OCI-M2 (cell line): ENCODE measurements around the gene LNPEP.
"Not testable (repeated sequence)": the region's sequence is repeated elsewhere in the genome, so short reads cannot be mapped to it uniquely, and the experiment has no call there.

Experiments
- DNase-seq: peaks from one replicate; lab custom pipeline; 2025; ENCODE audit not compliant: unreplicated experiment; lab: John Stamatoyannopoulos, UW

Gene LNPEP

DNA sequence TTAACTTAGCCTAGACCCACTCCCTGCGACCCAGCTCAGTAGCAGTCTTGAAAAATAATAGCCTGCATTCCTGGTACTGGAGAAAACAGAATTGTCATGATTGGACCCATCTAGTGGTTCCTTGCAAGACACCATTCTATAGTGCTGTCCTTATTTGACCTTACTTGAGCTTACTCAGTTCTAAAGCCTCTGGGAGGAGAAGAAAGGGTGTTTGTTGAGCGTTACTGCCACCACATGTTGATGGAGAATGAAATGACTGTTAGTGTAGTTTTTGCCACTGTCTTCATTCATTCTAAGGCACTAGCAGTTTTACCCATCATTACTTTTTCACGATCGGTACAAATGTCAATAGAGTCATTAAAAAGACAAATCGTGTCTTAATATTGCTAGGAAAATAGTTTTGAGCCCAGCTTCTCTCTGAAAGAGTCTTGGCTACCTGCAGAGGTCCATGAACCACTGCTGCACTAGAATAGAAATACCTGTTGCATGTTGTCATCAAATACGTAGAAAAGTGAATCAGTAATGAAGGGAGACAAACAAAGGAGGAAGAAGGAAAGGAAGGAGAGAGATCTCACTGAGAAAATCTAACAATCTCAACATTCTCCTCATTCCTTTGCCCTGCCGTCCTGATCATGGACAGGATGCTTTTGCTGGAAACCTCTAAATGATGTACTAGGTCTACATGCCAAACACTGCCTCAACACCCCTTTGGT is 110.5 kb downstream of the LNPEP start:
- no peak for DNase-seq

DNA sequence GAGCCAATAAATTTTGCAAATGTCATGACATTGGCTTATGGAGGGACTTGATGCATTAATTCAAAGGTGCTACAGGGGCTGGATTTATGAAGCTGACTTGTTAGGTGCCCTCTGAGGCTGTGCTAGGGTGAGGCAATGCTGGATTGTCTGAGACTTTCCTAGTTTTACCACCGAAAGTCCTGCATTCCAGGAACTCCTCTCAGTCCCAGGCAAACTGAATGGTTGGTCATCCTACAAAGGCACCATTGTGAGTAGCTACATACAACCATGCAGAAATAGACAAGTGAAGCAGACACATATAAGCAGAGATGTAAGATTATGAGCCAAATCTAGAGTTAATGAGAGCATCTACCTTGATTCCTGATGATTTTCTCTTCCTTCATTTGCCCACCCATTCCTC is 111.2 kb downstream of the LNPEP start:
- DNase-seq, result no peak

DNA sequence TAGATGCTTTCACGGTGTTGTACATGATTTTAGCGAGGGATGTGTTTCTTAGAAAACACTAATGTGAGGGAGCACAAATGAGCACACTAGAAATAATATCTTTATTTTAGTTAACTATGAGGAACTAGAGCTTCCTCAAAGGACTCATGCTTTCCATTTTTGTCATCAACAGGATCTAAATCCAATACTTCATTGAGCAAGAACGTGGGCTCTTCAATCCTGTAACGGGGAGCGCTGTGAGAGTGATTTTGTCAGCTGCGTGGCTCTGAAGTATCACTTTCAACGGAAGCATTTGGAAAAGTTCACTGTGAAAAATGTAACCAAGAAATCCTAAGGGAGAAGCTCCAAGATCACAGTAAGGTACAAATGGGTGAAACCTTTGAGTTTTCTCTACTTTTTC is 113.3 kb downstream of the LNPEP start:
- DNase-seq, result no peak

DNA sequence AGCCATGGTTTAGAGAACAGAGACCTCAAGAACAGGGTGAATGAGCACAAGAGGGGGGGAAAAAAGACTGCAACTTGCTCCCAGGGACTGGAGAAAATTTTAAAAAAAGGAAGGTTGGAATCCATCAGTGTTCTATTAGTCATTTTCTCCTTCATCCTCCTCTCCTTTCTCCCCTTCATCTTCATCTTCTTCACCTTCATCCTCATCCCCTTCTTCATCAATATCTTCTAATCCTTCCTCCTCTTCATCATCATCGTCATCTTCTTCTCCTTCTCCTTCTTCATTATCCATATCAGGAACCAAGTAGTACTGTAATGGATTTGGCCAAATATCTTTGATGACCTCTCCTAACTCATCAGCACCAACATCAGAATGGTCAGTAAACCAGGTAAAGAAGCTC is 120.4 kb downstream of the LNPEP start:
- DNase-seq, result no peak

DNA sequence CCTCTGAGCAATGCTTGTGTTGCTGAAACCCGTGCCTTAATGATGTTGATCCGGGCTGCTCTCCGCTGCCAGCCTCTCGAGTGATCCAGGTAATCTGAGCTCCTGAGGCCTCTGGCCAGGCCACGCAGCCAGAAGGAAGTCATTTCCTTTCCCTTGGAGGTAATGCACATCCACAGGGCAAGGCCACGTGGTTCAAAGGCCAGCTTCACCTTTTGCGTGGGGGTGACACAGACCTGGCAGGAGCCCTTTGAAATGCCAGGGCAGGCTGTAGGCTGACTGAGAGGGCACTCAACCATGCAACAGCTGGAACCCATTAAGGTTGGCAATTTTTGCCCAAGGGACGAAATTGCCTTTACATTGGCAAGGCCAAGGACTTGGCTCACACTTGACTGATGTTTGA is 126.2 kb downstream of the LNPEP start:
- no peak for DNase-seq

DNA sequence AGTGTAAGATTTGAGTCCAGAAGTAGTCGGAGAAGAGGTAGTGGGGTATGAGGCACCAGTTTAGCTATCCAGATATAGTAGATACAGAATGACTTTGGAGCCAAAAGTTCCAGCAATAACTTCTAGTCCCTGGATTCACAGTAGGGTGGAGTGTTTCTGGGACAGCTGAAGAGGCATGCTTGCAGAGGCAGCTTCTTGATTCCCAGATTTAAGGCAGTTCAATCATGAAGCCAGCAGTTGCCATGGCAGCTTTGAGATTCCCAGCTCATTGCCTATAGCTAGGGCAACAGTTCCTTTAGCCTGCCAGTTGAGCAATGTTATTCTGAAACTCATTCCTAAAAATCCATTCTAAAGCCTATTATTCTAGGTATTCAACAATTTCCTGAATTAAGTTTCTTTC is 127.4 kb downstream of the LNPEP start:
- no peak for DNase-seq

DNA sequence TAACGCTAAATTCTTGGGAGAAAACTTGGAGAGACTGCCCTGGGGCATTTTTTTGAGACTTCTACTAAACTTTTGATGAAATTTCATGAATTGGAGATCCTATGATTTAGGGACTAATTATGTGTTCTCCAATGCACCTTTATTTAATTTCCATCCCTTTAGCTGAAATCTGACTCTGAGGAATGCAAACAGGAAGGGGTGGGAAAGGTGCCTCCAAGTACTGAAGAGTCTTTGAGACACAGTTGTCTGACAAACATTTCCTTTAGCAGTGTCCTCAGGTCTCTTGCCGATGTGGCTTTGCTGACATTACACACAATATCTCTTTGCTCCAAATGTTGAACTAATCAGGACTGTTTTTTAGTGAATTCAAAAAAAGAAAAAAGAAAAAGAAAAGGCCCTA is 129.6 kb downstream of the LNPEP start:
- no peak for DNase-seq

DNA sequence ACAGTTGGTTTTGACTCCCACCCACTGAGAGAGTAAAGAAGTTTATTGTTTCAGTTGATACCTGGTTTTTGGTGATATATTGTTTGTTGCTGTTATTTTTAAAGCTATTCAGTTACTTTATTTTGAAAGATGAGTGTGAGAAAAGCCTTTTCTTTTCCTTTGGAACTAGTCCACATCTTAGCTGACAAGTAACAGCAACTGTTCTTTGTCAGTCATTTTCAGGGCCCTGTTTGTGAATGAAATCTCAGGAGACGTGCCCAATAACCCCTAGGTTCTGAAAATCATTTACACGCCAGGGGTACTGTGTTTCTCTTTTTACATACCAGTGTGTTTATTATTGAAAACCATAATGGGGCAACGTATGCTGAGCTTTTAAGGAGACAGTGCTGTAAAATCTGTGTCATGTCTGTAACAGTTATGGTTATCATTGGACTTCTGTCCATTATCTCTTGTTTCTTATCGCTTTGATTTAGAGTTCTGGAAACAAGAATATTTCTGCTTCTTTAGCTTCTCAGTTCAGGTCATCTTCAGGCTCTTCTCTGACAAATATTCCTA is 131.5 kb downstream of the LNPEP start:
- no peak for DNase-seq

DNA sequence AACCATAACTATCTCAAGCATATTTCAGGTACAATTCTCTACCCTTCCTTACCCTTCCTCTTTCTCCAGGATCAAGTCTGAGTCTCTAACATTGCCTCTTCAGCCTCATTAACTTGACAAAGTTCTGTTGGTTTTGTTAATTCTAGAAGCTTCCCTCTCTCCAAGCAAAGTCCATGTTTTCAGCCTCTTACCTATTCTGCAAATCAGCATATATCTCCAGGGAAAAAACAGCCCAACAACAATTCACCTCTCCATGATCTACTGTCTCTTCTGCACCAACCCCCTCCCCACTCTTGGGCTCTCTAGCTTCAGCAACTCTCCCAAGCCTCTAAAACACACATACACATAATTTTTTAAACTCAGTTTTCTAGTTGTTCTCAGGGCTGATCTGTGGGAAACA is 134.4 kb downstream of the LNPEP start:
- DNase-seq, result no peak

DNA sequence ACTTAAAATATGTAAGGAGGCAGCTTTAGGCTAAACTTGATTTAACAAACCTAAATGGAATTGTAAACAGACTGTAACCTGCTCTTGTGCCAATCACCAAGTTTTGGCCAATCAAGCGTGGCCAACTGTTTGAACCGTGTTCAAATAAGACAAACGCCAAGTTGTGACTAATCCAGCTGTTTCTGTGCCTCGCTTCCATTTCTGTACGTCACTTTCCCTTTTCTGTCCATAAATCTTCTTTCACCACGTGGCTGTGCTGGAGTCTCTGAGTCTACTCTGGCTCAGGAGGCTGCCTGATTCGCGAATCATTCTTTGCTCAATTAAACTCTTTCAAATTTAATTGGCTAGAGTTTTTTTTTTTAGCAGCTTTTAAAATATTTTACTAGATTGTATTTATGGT is 135.2 kb downstream of the LNPEP start:
- DNase-seq, result no peak

DNA sequence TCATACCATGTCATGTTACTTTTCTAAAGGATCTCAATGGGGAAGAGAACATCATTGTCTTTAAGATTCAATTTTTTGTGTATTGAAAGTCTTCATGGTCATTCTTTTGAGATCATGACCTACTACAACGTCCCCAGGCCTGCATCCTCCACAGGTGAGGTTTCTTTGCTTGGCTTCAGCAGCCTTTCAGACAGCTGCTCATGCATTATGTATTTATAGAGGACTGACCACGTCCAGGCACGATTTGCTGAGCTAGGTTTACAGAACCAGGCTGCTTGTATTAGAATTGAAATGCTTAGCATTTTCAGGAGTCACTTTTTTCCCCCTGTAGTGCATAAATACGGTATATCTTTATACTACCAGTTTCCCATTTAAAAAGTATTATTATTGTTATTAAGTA is 136.1 kb downstream of the LNPEP start:
- no peak for DNase-seq

DNA sequence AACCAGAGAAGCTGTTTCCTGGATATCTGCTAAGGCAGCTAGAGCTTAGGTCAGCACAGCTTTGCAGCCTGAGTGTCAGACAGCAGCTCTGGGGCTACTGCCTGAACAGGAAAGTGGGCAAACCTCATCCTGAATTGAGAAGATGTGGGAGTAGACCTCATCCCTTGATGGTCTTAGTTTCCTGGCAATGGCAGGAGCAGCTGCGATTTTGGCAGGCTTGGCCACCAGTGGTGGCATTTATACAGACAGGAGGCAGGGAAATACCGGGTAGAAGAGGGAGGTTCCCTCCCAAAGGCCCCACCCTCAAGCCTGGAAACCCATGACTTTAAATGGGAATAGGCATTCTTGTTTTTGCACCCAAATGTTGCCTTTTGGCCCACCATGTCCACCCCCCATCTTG is 136.8 kb downstream of the LNPEP start:
- DNase-seq, result no peak

DNA sequence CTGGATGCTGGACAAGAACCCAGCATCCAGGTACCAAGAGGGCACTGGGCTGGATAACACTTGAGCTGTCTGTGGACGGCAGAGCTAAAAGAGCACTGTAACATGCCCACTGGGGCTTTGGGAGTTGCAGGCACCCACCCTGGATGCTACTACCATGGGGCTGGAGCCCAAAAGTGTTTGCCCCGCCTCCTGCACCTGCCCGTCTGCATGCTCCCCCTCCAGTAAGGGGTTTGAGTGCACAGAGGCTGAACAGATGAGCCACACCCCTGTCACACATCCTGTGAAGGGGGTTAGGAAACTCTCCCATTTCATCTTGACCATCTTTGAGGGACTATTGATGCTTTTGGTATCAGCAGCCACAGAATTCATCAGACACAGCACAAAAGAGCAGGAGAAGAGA is 137.5 kb downstream of the LNPEP start:
- DNase-seq, result no peak

DNA sequence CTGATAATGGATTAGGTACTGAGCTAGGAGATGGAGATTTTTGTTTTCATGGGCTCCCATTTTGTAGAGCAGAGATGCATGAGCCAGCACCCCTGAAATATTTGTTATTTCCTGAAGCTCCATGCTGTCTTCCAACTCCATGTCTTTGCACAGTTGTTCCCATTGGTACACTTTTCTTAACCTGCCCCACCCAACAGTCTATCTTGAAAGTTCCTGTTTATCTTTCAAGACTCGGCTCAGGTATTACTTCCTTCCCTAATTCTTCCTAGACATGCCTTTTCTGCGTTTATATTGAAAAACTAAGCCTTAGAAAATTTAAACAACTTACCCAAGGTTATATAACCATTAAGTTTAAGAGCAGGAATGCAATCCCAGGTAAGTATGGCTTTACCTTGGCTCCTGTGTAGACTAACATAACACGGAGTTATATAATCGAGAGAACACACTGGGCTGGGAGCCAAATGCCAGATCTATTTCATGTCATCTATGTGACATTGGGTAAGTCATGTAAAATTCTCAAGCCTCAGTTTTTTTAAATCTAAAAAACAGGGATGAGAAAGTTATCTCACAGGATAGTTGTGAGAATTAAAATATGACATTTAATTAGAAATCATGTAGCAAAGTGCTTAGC is 139.1 kb downstream of the LNPEP start:
- DNase-seq, result no peak

DNA sequence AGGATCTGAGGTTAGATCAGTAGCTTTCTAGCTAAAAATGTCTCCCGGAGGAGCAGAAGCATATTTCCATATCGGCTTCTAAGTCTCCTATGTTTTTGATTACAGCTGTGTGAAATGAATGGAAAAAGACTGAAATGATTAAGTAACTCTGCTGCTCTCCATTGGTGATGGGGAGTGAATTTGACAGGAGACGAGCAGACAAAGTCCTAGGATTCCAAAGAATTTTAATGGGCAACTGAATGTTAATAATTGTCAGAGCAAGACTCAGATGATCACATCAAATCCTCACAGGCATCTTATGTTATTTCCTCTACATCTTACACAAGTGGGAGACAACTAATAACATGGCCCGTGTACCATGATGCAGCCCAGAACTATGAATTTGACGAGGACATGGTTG is 139.8 kb downstream of the LNPEP start:
- no peak for DNase-seq

DNA sequence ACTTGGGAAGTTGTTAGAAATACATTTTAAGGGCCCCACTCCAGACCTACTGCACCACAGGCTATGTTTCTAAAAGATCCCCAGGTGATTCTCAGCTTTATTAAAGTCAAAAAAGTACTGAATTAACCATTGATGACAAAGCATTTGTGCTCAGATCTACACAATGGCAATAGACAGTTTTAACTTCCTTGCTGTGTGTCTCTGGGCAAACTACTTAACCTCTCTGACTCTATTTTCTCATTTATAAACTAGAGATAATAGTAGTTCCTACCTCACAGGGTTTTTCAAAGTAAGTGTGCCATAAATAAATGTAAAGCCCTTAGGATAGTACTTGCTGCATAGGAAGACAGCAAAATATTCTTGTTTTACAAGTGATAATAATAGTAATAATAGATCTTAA is 140.2 kb downstream of the LNPEP start:
- DNase-seq, result no peak

DNA sequence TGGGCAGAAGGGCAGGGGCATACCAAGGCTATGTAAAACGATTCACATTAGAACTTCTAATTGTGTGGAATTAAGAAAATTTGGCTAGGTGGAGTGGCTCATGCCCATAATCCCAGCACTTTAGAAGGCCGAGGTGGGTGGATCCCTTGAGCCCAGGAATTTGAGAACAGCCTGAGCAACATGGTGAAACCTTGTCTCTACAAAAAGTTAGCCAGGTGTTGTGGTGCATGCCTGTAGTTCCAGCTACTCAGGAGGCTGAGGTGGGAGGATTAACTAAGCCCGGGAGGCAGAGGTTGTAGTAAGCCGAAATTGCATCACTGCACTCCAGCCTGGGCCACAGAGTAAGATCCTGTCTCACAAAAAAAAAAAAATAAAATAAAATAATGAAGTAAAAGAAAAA is 141.4 kb downstream of the LNPEP start:
- DNase-seq, result no peak

DNA sequence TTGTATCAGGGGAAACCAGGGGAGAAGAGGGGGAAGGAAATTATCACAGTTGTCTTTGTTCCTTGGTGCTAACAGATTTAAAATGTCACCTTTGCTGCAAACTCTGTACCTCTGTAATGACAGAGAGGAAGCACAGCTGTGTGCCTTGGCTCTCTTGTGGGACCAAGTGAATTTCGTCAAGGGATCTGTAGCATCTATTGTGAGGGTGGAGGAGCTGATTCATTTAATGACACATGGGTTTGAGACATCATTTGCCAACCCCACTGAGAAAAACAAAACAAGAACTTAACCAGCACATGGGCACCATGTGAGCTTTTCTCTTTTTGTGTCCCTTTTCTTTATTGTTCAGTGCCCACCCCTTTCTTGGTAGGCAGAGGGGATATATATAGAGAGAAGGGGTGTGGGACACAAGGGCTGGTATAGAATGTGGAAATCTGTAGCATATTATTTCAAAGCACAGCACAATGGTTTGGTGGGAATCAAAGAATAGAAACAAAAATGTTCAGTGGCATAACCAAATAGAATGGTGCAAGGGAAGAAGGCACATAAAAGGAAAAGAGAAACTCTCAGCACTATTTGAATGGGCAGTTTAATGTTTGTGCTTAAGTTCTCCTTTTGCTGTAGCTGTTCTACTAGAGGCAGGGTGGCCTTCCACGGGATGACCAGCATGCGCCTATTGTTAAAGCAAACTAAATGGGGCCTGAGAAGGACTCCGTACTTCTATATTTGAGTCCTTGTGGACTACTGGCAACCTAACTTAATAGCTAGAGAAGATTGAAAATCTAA is 143.3 kb downstream of the LNPEP start:
- DNase-seq, result no peak

DNA sequence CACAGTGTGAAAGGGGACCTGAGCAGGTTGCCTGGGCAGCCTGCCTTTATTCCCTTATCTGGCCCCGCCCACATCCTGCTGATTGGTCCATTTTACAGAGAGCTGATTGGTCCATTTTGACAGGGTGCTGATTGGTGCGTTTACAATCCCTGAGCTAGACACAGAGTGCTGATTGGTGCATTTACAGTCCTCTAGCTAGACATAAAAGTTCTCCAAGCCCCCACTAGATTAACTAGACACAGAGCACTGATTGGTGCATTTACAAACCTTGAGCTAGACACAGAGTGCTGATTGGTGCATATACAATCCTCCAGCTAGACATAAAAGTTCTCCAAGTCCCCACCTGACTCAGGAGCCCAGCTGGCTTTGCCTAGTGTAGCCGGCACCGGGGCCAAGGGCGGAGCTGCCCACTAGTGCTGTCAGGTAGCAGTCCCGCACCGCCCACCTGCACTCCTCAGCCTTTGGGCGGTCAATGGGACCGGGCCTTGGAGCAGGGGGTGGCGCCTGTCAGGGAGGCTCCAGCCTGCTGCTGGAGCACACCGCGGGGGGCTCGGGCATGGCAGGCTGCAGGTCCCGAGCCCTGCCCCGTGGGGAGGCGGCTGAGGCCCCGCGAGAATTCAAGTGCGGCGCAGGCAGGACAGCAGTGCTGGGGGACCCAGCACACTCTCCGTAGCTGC is 149.0 kb downstream of the LNPEP start:
- not testable (repeated sequence) for DNase-seq

DNA sequence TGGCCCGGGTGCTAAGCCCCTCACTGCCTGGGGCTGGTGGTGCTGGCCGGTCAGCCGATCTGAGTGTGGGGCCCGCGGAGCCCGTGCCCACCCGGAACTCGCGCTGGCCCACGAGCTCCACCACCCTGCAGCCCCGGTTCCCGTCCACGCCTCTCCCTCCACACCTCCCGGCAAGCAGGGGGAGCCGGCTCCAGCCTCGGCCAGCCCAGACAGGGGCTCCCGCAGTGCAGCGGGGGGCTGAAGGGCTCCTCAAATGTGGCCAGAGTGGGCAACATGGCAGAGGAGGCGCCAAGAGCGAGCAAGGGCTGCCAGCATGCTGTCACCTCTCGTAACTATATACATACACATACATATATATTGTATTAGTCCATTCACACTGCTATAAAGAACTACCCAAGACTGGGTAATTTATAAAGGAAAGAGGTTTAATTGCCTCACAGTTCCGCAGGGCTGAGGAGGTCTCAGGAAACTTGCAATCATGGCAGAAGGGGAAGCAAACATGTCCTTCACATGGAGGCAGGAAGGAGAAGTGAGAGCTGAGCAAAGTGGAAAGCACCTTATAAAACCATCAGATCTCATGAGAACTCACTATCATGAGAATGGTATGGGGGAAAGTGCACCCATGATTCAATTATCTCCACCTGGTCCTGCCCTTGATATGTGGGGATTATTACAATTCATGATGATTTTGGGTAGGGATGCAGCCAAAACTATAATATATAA is 149.7 kb downstream of the LNPEP start:
- no peak for DNase-seq
